GM23338 (cell line): ENCODE data around the gene FRS2. TPM values are rescaled to one million over a fixed set of nuclear protein-coding genes. Genes with fewer than 3 reads are reported as not detected.

Experiments used
- ATAC-seq: fragments of 200-7000 bp; cut with Tn5 transposase; 3 replicates; pipeline ENCODE4 v1.9.1; 2020
- DNase-seq: peaks from one replicate; pipeline ENCODE4 v3.0.0-alpha.2; 2015; ENCODE audit warnings: low spot score
- H2AFZ ChIP-seq: fragments of 200-600 bp; sonication (generic); 2 replicates; pipeline ENCODE4 v1.8.0; 2016; ENCODE audit warnings: antibody characterized with exemption, mild to moderate bottlenecking, moderate library complexity
- H3F3A ChIP-seq: fragments of 200-600 bp; sonication (generic); replicated peaks from 2 replicates; pipeline ENCODE4 v1.8.0; 2017; ENCODE audit warnings: antibody characterized with exemption, mixed run types, low read depth
- H3K27ac ChIP-seq: fragments of 200-600 bp; sonication (generic); 2 replicates; pipeline ENCODE4 v1.6.1; 2016; ENCODE audit warnings: low read depth
- H3K27me3 ChIP-seq: fragments of 200-600 bp; sonication (generic); 2 replicates; pipeline ENCODE4 v1.8.0; 2016; ENCODE audit warnings: mild to moderate bottlenecking, mixed run types, moderate library complexity; ENCODE audit not compliant: insufficient read depth
- H3K36me3 ChIP-seq: fragments of 200-600 bp; sonication (generic); 2 replicates; pipeline ENCODE4 v1.8.0; 2016; ENCODE audit warnings: mild to moderate bottlenecking; ENCODE audit not compliant: insufficient read depth
- H3K4me1 ChIP-seq: fragments of 200-600 bp; sonication (generic); 2 replicates; pipeline ENCODE4 v1.8.0; 2016; ENCODE audit warnings: mild to moderate bottlenecking, moderate library complexity; ENCODE audit not compliant: insufficient read depth
- H3K4me2 ChIP-seq: fragments of 200-600 bp; sonication (generic); 2 replicates; pipeline ENCODE4 v1.7.1; 2017; ENCODE audit warnings: mixed run types
- H3K4me3 ChIP-seq: fragments of 200-600 bp; sonication (generic); 2 replicates; pipeline ENCODE4 v1.6.1; 2016; ENCODE audit warnings: mixed run types
- H3K79me2 ChIP-seq: fragments of 200-600 bp; sonication (generic); replicated peaks from 2 replicates; pipeline ENCODE4 v1.8.0; 2017; ENCODE audit warnings: mild to moderate bottlenecking; ENCODE audit not compliant: insufficient read depth
- H3K9me2 ChIP-seq: fragments of 200-600 bp; sonication (generic); 2 replicates; pipeline ENCODE4 v1.8.0; 2017; ENCODE audit not compliant: insufficient read depth
- H4K20me1 ChIP-seq: fragments of 200-600 bp; sonication (generic); replicated peaks from 2 replicates; pipeline ENCODE4 v1.8.0; 2017; ENCODE audit warnings: mild to moderate bottlenecking; ENCODE audit not compliant: insufficient read depth
- H3K27ac Mint-ChIP-seq: 2 replicates; pipeline ENCODE4 v1.8.0; 2020; ENCODE audit warnings: inconsistent platforms, mild to moderate bottlenecking, moderate library complexity, mixed read lengths
- H3K27me3 Mint-ChIP-seq: 3 replicates; pipeline ENCODE4 v1.8.0; 2022; ENCODE audit warnings: low read depth, mild to moderate bottlenecking, moderate library complexity, mixed read lengths, inconsistent platforms; ENCODE audit not compliant: insufficient read depth, poor library complexity
- H3K36me3 Mint-ChIP-seq: 3 replicates; pipeline ENCODE4 v1.8.0; 2021; ENCODE audit warnings: low read depth, mild to moderate bottlenecking, inconsistent platforms, moderate library complexity, mixed read lengths
- H3K4me1 Mint-ChIP-seq: 3 replicates; pipeline ENCODE4 v1.8.0; 2020; ENCODE audit warnings: mild to moderate bottlenecking, inconsistent platforms, mixed read lengths
- H3K4me3 Mint-ChIP-seq: 3 replicates; pipeline ENCODE4 v1.8.0; 2021; ENCODE audit warnings: moderate library complexity, mild to moderate bottlenecking, inconsistent platforms, mixed read lengths
- H3K9me3 Mint-ChIP-seq: 3 replicates; pipeline ENCODE4 v1.8.0; 2020; ENCODE audit warnings: moderate library complexity, mild to moderate bottlenecking, inconsistent platforms, mixed read lengths
- CREB1 ChIP-seq: fragments of 250-450 bp; sonication (Bioruptor Pico); IDR thresholded peaks from 2 replicates; pipeline ENCODE4 v1.5.0; 2020; ENCODE audit warnings: low read depth, mild to moderate bottlenecking, moderate library complexity
- EZH2 ChIP-seq: fragments of 200-600 bp; sonication (generic); IDR thresholded peaks from one replicate; pipeline ENCODE4 v1.8.0; 2017; ENCODE audit warnings: antibody characterized with exemption, mild to moderate bottlenecking, low read depth; ENCODE audit not compliant: unreplicated experiment
- EZH2phosphoT487 ChIP-seq: fragments of 200-600 bp; sonication (generic); IDR thresholded peaks from one replicate; pipeline ENCODE4 v1.8.1; 2018; ENCODE audit warnings: antibody characterized with exemption; ENCODE audit not compliant: unreplicated experiment
- JUNB ChIP-seq: IDR thresholded peaks from one replicate; pipeline ENCODE4 v1.6.1; 2016; ENCODE audit warnings: antibody characterized with exemption; ENCODE audit not compliant: unreplicated experiment
- NANOG ChIP-seq: IDR thresholded peaks from 2 replicates; pipeline ENCODE4 v1.6.1; 2016; ENCODE audit warnings: antibody characterized with exemption, borderline replicate concordance
- POLR2AphosphoS5 ChIP-seq: IDR thresholded peaks from 2 replicates; pipeline ENCODE4 v1.6.1; 2016; ENCODE audit warnings: antibody characterized with exemption, low read depth
- STAT1 ChIP-seq: IDR thresholded peaks from one replicate; pipeline ENCODE4 v1.6.1; 2016; ENCODE audit warnings: antibody characterized with exemption; ENCODE audit not compliant: unreplicated experiment
- ZNF114 ChIP-seq: fragments of 250-450 bp; sonication (Bioruptor Pico); IDR thresholded peaks from 2 replicates; pipeline ENCODE4 v1.5.0; 2020; ENCODE audit warnings: mild to moderate bottlenecking, moderate library complexity
- ZNF331 ChIP-seq: fragments of 250-450 bp; sonication (Bioruptor Pico); IDR thresholded peaks from 2 replicates; pipeline ENCODE4 v1.5.0; 2020; ENCODE audit warnings: low read depth, mild to moderate bottlenecking, moderate library complexity
- polyA plus RNA-seq: library from polyadenylated mRNA; unstranded; fragments of >200 nt; fragmentation: Nextera tagmentation; extraction: Ambion mirVana; gene quantifications from 2 replicates; pipeline ENCODE4 v1.2.1, GENCODE V29; 2016
- total RNA-seq: library from RNA; depleted of rRNA; stranded (reverse); fragments of >200 nt; shearing (Covaris generic); gene quantifications from 2 replicates; pipeline ENCODE4 v1.2.3, GENCODE V29; 2014
- TF ChIP-seq, protein P1 (sequence below), 2 experiments: fragments of 200-600 bp in 1 of 2; sonication (generic) in 1 of 2; conservative IDR thresholded peaks; 2 replicates each; pipeline versions ENCODE4 v1.5.1 to v1.6.1; 2016 to 2017; ENCODE audit warnings: antibody characterized with exemption in 2 of 2, low read depth in 2 of 2, mild to moderate bottlenecking in 2 of 2, moderate library complexity in 1 of 2
- TF ChIP-seq, protein P2 (sequence below): fragments of 250-450 bp; sonication (Bioruptor Pico); IDR thresholded peaks from 2 replicates; pipeline ENCODE4 v1.5.0; 2020; ENCODE audit warnings: mild to moderate bottlenecking, moderate library complexity
- TF ChIP-seq, protein P3 (sequence below): IDR thresholded peaks from 2 replicates; pipeline ENCODE4 v1.6.1; 2016; ENCODE audit warnings: antibody characterized with exemption
- TF ChIP-seq, protein P4 (sequence below): IDR thresholded peaks from one replicate; pipeline ENCODE4 v1.6.1; 2018; ENCODE audit warnings: antibody characterized with exemption; ENCODE audit not compliant: unreplicated experiment

The FRS2 gene
- total and polyA plus RNA-seq, 2 experiments from 2014 or later, result 34.3 to 45.0 TPM

DNA sequence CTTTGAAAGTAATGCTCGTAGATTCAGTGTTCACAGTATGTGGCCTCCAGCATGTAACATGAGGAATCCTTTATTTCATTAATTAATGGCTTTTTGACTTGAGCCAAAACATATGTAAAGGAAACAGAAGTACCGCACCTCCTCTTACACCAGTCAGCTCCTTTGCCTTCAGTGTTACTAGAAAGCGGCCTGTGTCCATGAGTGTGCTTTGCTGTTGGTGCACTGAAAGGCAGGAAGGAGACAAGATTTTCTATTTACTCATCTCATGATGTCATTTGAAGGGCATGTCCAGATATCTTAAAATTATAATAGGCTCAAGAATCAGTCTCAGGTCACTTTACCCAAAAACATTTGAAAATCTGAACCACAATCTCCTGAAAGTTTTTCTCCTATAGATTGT, 105.2 kb downstream of the FRS2 start:
- no peak overlapping the region for H3K27ac Mint-ChIP-seq
- Histone ChIP-seq H3K4me3 (no peak overlapping the region), H3F3A (no peaks in the 10 kb centered on the region), H2AFZ (no peak overlapping the region), H3K27ac (no peak overlapping the region), H3K79me2 (no peaks in the 10 kb centered on the region), H3K4me2 (no peak overlapping the region), H3K4me1 (no peaks in the 10 kb centered on the region), H3K36me3 (peaks cover 13% of the 10 kb centered on the region; the same call in 1 of the 2 replicates), H4K20me1 (no peaks in the 10 kb centered on the region; the same call in 1 of the 2 replicates), H3K27me3 (no peaks in the 10 kb centered on the region), H3K9me2 (no peaks in the 10 kb centered on the region)
- peaks cover 5% of the 10 kb centered on the region; the same call in 2 of the 3 replicates for H3K4me1 Mint-ChIP-seq
- no peak for DNase-seq
- no peaks in the 10 kb centered on the region for H3K27me3 Mint-ChIP-seq
- no peaks in the 10 kb centered on the region for H3K9me3 Mint-ChIP-seq
- no peak for ATAC-seq
- H3K4me3 Mint-ChIP-seq, result no peak overlapping the region
- H3K36me3 Mint-ChIP-seq, result peaks cover 29% of the 10 kb centered on the region
- TF ChIP-seq ZNF331 (CRISPR knock-in tag) (no peak), POLR2AphosphoS5 (no peak), CREB1 (CRISPR knock-in tag) (no peak), ZNF114 (CRISPR knock-in tag) (no peak), JUNB (no peak), EZH2phosphoT487 (no peak), NANOG (no peak), STAT1 (no peak), EZH2 (no peak)
- TF ChIP-seq, protein P1, sequence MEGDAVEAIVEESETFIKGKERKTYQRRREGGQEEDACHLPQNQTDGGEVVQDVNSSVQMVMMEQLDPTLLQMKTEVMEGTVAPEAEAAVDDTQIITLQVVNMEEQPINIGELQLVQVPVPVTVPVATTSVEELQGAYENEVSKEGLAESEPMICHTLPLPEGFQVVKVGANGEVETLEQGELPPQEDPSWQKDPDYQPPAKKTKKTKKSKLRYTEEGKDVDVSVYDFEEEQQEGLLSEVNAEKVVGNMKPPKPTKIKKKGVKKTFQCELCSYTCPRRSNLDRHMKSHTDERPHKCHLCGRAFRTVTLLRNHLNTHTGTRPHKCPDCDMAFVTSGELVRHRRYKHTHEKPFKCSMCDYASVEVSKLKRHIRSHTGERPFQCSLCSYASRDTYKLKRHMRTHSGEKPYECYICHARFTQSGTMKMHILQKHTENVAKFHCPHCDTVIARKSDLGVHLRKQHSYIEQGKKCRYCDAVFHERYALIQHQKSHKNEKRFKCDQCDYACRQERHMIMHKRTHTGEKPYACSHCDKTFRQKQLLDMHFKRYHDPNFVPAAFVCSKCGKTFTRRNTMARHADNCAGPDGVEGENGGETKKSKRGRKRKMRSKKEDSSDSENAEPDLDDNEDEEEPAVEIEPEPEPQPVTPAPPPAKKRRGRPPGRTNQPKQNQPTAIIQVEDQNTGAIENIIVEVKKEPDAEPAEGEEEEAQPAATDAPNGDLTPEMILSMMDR (conservative IDR thresholded peaks at IDR 0.05; ENCODE audit: low read depth in 2 of 2), result no peak
- TF ChIP-seq, protein P2, sequence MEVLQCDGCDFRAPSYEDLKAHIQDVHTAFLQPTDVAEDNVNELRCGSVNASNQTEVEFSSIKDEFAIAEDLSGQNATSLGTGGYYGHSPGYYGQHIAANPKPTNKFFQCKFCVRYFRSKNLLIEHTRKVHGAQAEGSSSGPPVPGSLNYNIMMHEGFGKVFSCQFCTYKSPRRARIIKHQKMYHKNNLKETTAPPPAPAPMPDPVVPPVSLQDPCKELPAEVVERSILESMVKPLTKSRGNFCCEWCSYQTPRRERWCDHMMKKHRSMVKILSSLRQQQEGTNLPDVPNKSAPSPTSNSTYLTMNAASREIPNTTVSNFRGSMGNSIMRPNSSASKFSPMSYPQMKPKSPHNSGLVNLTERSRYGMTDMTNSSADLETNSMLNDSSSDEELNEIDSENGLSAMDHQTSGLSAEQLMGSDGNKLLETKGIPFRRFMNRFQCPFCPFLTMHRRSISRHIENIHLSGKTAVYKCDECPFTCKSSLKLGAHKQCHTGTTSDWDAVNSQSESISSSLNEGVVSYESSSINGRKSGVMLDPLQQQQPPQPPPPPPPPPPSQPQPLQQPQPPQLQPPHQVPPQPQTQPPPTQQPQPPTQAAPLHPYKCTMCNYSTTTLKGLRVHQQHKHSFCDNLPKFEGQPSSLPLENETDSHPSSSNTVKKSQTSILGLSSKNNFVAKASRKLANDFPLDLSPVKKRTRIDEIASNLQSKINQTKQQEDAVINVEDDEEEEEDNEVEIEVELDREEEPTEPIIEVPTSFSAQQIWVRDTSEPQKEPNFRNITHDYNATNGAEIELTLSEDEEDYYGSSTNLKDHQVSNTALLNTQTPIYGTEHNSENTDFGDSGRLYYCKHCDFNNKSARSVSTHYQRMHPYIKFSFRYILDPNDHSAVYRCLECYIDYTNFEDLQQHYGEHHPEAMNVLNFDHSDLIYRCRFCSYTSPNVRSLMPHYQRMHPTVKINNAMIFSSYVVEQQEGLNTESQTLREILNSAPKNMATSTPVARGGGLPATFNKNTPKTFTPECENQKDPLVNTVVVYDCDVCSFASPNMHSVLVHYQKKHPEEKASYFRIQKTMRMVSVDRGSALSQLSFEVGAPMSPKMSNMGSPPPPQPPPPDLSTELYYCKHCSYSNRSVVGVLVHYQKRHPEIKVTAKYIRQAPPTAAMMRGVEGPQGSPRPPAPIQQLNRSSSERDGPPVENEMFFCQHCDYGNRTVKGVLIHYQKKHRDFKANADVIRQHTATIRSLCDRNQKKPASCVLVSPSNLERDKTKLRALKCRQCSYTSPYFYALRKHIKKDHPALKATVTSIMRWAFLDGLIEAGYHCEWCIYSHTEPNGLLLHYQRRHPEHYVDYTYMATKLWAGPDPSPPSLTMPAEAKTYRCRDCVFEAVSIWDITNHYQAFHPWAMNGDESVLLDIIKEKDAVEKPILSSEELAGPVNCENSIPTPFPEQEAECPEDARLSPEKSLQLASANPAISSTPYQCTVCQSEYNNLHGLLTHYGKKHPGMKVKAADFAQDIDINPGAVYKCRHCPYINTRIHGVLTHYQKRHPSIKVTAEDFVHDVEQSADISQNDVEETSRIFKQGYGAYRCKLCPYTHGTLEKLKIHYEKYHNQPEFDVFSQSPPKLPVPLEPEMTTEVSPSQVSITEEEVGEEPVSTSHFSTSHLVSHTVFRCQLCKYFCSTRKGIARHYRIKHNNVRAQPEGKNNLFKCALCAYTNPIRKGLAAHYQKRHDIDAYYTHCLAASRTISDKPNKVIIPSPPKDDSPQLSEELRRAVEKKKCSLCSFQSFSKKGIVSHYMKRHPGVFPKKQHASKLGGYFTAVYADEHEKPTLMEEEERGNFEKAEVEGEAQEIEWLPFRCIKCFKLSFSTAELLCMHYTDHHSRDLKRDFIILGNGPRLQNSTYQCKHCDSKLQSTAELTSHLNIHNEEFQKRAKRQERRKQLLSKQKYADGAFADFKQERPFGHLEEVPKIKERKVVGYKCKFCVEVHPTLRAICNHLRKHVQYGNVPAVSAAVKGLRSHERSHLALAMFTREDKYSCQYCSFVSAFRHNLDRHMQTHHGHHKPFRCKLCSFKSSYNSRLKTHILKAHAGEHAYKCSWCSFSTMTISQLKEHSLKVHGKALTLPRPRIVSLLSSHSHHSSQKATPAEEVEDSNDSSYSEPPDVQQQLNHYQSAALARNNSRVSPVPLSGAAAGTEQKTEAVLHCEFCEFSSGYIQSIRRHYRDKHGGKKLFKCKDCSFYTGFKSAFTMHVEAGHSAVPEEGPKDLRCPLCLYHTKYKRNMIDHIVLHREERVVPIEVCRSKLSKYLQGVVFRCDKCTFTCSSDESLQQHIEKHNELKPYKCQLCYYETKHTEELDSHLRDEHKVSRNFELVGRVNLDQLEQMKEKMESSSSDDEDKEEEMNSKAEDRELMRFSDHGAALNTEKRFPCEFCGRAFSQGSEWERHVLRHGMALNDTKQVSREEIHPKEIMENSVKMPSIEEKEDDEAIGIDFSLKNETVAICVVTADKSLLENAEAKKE (CRISPR knock-in tag), result no peak
- TF ChIP-seq, protein P3, sequence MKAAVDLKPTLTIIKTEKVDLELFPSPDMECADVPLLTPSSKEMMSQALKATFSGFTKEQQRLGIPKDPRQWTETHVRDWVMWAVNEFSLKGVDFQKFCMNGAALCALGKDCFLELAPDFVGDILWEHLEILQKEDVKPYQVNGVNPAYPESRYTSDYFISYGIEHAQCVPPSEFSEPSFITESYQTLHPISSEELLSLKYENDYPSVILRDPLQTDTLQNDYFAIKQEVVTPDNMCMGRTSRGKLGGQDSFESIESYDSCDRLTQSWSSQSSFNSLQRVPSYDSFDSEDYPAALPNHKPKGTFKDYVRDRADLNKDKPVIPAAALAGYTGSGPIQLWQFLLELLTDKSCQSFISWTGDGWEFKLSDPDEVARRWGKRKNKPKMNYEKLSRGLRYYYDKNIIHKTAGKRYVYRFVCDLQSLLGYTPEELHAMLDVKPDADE, result no peak
- TF ChIP-seq, protein P4, sequence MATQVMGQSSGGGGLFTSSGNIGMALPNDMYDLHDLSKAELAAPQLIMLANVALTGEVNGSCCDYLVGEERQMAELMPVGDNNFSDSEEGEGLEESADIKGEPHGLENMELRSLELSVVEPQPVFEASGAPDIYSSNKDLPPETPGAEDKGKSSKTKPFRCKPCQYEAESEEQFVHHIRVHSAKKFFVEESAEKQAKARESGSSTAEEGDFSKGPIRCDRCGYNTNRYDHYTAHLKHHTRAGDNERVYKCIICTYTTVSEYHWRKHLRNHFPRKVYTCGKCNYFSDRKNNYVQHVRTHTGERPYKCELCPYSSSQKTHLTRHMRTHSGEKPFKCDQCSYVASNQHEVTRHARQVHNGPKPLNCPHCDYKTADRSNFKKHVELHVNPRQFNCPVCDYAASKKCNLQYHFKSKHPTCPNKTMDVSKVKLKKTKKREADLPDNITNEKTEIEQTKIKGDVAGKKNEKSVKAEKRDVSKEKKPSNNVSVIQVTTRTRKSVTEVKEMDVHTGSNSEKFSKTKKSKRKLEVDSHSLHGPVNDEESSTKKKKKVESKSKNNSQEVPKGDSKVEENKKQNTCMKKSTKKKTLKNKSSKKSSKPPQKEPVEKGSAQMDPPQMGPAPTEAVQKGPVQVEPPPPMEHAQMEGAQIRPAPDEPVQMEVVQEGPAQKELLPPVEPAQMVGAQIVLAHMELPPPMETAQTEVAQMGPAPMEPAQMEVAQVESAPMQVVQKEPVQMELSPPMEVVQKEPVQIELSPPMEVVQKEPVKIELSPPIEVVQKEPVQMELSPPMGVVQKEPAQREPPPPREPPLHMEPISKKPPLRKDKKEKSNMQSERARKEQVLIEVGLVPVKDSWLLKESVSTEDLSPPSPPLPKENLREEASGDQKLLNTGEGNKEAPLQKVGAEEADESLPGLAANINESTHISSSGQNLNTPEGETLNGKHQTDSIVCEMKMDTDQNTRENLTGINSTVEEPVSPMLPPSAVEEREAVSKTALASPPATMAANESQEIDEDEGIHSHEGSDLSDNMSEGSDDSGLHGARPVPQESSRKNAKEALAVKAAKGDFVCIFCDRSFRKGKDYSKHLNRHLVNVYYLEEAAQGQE, result no peak
